ENCODE data around the gene NR5A1.

The NR5A1 gene

GRCh38 chr9:124452326-124452725 is 54.9 kb downstream of the NR5A1 start:
- TF ChIP-seq EZH2phosphoT487 (IDR thresholded peaks at IDR 0.05; ENCODE audit: borderline replicate concordance): no peak
- TF ChIP-seq, protein P1, sequence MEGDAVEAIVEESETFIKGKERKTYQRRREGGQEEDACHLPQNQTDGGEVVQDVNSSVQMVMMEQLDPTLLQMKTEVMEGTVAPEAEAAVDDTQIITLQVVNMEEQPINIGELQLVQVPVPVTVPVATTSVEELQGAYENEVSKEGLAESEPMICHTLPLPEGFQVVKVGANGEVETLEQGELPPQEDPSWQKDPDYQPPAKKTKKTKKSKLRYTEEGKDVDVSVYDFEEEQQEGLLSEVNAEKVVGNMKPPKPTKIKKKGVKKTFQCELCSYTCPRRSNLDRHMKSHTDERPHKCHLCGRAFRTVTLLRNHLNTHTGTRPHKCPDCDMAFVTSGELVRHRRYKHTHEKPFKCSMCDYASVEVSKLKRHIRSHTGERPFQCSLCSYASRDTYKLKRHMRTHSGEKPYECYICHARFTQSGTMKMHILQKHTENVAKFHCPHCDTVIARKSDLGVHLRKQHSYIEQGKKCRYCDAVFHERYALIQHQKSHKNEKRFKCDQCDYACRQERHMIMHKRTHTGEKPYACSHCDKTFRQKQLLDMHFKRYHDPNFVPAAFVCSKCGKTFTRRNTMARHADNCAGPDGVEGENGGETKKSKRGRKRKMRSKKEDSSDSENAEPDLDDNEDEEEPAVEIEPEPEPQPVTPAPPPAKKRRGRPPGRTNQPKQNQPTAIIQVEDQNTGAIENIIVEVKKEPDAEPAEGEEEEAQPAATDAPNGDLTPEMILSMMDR (conservative IDR thresholded peaks at IDR 0.05; ENCODE audit: low read length): no peak
- H3K4me2 ChIP-seq (ENCODE audit: low read depth, low read length, poor library complexity, severe bottlenecking): no peak overlapping the region

DNA sequence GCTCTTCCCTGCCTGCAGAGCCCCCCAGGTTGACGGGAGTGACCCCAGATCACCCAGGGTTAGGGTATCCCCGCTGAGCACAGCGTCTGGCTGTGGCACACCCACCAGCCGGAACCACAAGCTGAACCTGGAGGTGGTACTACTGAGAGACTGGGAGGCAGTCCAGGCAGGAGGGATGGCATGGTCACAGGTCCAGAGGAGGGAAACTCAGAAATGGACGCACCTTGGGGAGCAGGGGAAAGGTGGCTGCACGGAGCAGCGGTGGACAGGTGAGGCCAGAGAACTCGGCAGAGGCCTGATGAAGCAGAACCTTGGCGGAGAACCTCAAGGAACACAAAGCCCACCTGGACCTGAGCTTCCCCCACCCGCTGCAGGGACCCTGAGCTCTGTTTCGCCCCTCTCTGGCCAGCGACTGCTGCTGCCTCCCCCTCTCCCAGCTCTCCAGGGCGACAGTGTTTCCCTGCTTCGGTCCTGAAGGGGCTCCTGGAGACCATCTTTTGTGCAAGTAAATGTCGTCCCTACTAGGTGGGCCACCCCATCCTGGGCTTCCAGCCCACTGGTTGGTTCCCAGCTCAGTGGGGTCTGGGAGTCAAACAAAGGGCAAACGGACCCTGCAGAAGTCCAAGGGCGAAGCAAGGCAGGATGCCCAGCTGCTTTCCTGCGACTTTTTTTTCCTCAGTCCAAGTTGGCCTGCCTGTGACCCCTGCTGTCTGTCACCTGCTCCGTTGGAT is 56.1 kb downstream of the NR5A1 start:
- Histone ChIP-seq H3F3A (ENCODE audit: low read depth) (no peaks in the 10 kb centered on the region), H2AFZ (ENCODE audit: low read length) (no peak overlapping the region), H3K9ac (ENCODE audit: low read depth, low read length, poor library complexity, severe bottlenecking) (no peak overlapping the region), H3K79me2 (ENCODE audit: insufficient read depth, low read length) (no peaks in the 10 kb centered on the region), H3K36me3 (ENCODE audit: insufficient read depth, low read length) (no peaks in the 10 kb centered on the region), H3K4me3 (ENCODE audit: low read length, poor library complexity, severe bottlenecking) (no peak overlapping the region), H3K27me3 (ENCODE audit: insufficient read depth, low read length, poor library complexity, severe bottlenecking) (no peaks in the 10 kb centered on the region), H3K4me2 (ENCODE audit: low read depth, low read length, poor library complexity, severe bottlenecking) (no peak overlapping the region), H3K9me3 (ENCODE audit: insufficient read depth, low read depth, low read length) (no peaks in the 10 kb centered on the region), H3K4me1 (ENCODE audit: insufficient read depth, low read length, poor library complexity, severe bottlenecking) (no peaks in the 10 kb centered on the region), H4K20me1 (ENCODE audit: insufficient read depth, low read length, poor library complexity, severe bottlenecking) (no peaks in the 10 kb centered on the region), H3K9me2 (replicated peaks; ENCODE audit: low read depth, low read length) (no peaks in the 10 kb centered on the region)
- TF ChIP-seq EZH2phosphoT487 (IDR thresholded peaks at IDR 0.05; ENCODE audit: borderline replicate concordance): no peak
- TF ChIP-seq, protein P1 (conservative IDR thresholded peaks at IDR 0.05; ENCODE audit: low read length): no peak

More at GRCh38 chr9:124452326-124452725, 54.9 kb downstream of the NR5A1 start:
- H3K9me3 ChIP-seq (ENCODE audit: insufficient read depth, low read depth, low read length): no peaks in the 10 kb centered on the region
- no peak overlapping the region for H3K9ac ChIP-seq (ENCODE audit: low read depth, low read length, poor library complexity, severe bottlenecking)
- H3K9me2 ChIP-seq (replicated peaks; ENCODE audit: low read depth, low read length): no peaks in the 10 kb centered on the region
- no peaks in the 10 kb centered on the region for H3K27me3 ChIP-seq (ENCODE audit: insufficient read depth, low read length, poor library complexity, severe bottlenecking)
- H3K4me3 ChIP-seq (ENCODE audit: low read length, poor library complexity, severe bottlenecking): no peak overlapping the region
- H2AFZ ChIP-seq (ENCODE audit: low read length): no peak overlapping the region
- no peaks in the 10 kb centered on the region for H3F3A ChIP-seq (ENCODE audit: low read depth)
- H3K79me2 ChIP-seq (ENCODE audit: insufficient read depth, low read length): no peaks in the 10 kb centered on the region
- H3K4me1 ChIP-seq (ENCODE audit: insufficient read depth, low read length, poor library complexity, severe bottlenecking): no peaks in the 10 kb centered on the region
- H4K20me1 ChIP-seq (ENCODE audit: insufficient read depth, low read length, poor library complexity, severe bottlenecking): no peaks in the 10 kb centered on the region
- H3K36me3 ChIP-seq (ENCODE audit: insufficient read depth, low read length): no peaks in the 10 kb centered on the region

DNA sequence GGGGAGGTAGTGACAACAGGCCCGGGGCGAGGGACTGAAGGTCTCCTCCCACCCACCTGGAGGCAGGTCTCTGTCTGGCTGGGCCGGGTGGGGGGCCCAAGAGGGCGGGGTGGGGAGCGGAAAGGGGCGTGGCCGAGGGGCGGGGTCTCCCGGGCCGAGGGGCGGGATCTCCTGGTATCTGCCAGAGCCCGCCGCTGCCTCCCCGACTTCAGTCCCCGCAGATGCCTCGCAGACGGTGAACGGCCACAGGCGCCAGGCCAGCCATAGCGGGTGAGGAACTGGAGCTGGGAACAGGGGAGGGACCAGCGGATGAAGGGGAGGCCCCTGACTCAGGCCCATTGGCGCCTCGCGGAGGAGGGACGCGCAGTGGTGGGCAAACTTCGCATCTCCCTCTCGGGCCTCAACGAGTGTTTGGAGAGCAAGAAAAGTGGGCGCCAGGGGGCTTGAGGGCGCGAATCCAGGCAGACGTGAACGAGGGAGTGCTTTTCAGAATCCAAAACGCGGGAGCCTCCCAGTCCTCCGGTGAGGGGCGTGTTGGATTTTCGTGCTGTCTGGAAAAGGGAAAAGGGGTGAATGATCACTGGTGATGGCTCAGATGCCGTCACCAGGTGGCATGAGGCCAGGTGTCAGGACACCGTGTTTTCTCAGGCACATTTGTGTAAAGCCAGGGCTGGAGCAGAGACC is 56.8 kb downstream of the NR5A1 start, which contains the start of gene ADGRD2:
Gene ADGRD2 (plus strand): TSS at position 211 of the 684 bp plus-strand sequence. CDS start 1,216 bp downstream, outside the sequence.
- Histone ChIP-seq H3K4me2 (ENCODE audit: low read depth, low read length, poor library complexity, severe bottlenecking) (no peak within 1 kb of the TSS), H3K4me3 (ENCODE audit: low read length, poor library complexity, severe bottlenecking) (no peak within 1 kb of the TSS), H3K4me1 (ENCODE audit: insufficient read depth, low read length, poor library complexity, severe bottlenecking) (no peaks in the 10 kb centered on the region), H3K9ac (ENCODE audit: low read depth, low read length, poor library complexity, severe bottlenecking) (no peak within 1 kb of the TSS), H3K79me2 (ENCODE audit: insufficient read depth, low read length) (no peaks in the 10 kb centered on the region), H3F3A (ENCODE audit: low read depth) (no peaks in the 10 kb centered on the region), H3K9me2 (replicated peaks; ENCODE audit: low read depth, low read length) (no peaks in the 10 kb centered on the region), H3K36me3 (ENCODE audit: insufficient read depth, low read length) (no peaks in the 10 kb centered on the region), H2AFZ (ENCODE audit: low read length) (no peak within 1 kb of the TSS), H3K27me3 (ENCODE audit: insufficient read depth, low read length, poor library complexity, severe bottlenecking) (no peaks in the 10 kb centered on the region), H3K9me3 (ENCODE audit: insufficient read depth, low read depth, low read length) (no peaks in the 10 kb centered on the region), H4K20me1 (ENCODE audit: insufficient read depth, low read length, poor library complexity, severe bottlenecking) (no peaks in the 10 kb centered on the region)
- TF ChIP-seq EZH2phosphoT487 (IDR thresholded peaks at IDR 0.05; ENCODE audit: borderline replicate concordance): no peak
- TF ChIP-seq, protein P1 (conservative IDR thresholded peaks at IDR 0.05; ENCODE audit: low read length): no peak
